HCT116 (cell line): ENCODE measurements around the gene TNFRSF25.

Experiments used
- EZH2phosphoT487 ChIP-seq: fragments of 200-600 bp; IDR thresholded peaks from 2 replicates; pipeline ENCODE4 v1.6.1; 2018; ENCODE audit warnings: antibody characterized with exemption, borderline replicate concordance
- FOSL1 ChIP-seq: IDR thresholded peaks from 2 replicates; pipeline ENCODE4 v1.6.1; 2012; ENCODE audit warnings: low read depth
- POLR2A ChIP-seq: IDR thresholded peaks from 2 replicates; pipeline ENCODE4 v1.7.0; 2011; ENCODE audit warnings: borderline replicate concordance; ENCODE audit not compliant: insufficient read depth, insufficient read length; ENCODE audit errors: extremely low read depth
- POLR2AphosphoS5 ChIP-seq: IDR thresholded peaks from 2 replicates; pipeline ENCODE4 v1.6.1; 2011; ENCODE audit warnings: mild to moderate bottlenecking, low read depth, low read length, moderate library complexity
- SIN3A ChIP-seq: IDR thresholded peaks from 2 replicates; pipeline ENCODE4 v1.6.1; 2012; ENCODE audit warnings: low read depth
- SP1 ChIP-seq: IDR thresholded peaks from 2 replicates; pipeline ENCODE4 v1.6.1; 2012; ENCODE audit warnings: low read depth
- SRF ChIP-seq: IDR thresholded peaks from 2 replicates; pipeline ENCODE4 v1.6.1; 2012; ENCODE audit warnings: low read depth
- ZNF274 ChIP-seq: fragments of 200-500 bp; sonication (Bioruptor generic); IDR thresholded peaks from 2 replicates; pipeline ENCODE4 v1.6.1; 2014; ENCODE audit warnings: mild to moderate bottlenecking, low read depth, low read length, inconsistent platforms
- TF ChIP-seq, protein P1 (sequence below), 3 experiments: fragments of 200-600 bp in 1 of 3; sonication (generic) in 1 of 3; IDR thresholded peaks in 2 of 3; conservative IDR thresholded peaks in 1 of 3; 2 replicates each; pipeline ENCODE4 v1.5.1; 2012 to 2017; ENCODE audit warnings: low read depth in 2 of 3, low read length in 2 of 3, antibody characterized with exemption in 1 of 3, borderline replicate concordance in 1 of 3, control low read depth in 1 of 3, mild to moderate bottlenecking in 1 of 3, mixed read lengths in 1 of 3, mixed run types in 1 of 3, moderate library complexity in 1 of 3; ENCODE audit not compliant: insufficient read depth in 1 of 3
- TF ChIP-seq, protein P2 (sequence below): IDR thresholded peaks from 2 replicates; pipeline ENCODE4 v1.6.1; 2012
- TF ChIP-seq, protein P3 (sequence below): IDR thresholded peaks from 2 replicates; pipeline ENCODE4 v1.6.1; 2012

DNA sequence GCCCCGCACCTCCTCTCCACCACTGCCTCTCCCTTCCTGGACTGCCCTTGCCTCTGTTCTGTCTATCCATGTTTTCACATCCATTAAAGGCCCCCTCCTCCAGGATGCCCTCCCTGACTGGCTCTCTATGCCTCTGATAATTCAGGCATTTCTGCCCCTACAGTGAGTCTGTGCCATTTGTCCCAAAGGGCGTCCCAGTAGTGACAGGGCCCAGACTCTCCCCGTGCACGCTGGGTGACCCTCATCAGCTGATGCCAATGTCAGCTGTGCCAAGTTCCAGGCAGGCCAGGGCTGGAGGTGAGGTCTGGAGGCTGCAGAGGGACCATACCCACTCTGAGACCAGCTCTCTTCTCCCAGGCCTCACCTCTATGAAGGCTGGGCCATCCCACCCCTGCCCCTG lies 28.7 kb upstream of the TNFRSF25 start:
- TF ChIP-seq ZNF274 (no peak), SRF (no peak), FOSL1 (no peak), POLR2A (no peak), POLR2AphosphoS5 (no peak), SP1 (no peak), EZH2phosphoT487 (no peak), SIN3A (no peak)
- TF ChIP-seq, protein P1, sequence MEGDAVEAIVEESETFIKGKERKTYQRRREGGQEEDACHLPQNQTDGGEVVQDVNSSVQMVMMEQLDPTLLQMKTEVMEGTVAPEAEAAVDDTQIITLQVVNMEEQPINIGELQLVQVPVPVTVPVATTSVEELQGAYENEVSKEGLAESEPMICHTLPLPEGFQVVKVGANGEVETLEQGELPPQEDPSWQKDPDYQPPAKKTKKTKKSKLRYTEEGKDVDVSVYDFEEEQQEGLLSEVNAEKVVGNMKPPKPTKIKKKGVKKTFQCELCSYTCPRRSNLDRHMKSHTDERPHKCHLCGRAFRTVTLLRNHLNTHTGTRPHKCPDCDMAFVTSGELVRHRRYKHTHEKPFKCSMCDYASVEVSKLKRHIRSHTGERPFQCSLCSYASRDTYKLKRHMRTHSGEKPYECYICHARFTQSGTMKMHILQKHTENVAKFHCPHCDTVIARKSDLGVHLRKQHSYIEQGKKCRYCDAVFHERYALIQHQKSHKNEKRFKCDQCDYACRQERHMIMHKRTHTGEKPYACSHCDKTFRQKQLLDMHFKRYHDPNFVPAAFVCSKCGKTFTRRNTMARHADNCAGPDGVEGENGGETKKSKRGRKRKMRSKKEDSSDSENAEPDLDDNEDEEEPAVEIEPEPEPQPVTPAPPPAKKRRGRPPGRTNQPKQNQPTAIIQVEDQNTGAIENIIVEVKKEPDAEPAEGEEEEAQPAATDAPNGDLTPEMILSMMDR (IDR thresholded peaks at IDR 0.05 in 2 of 3, conservative IDR thresholded peaks at IDR 0.05 in 1 of 3; ENCODE audit: borderline replicate concordance in 1 of 3, insufficient read depth in 1 of 3, low read depth in 2 of 3, low read length in 2 of 3): no peak
- TF ChIP-seq, protein P2, sequence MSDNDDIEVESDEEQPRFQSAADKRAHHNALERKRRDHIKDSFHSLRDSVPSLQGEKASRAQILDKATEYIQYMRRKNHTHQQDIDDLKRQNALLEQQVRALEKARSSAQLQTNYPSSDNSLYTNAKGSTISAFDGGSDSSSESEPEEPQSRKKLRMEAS: no peak
- TF ChIP-seq, protein P3, sequence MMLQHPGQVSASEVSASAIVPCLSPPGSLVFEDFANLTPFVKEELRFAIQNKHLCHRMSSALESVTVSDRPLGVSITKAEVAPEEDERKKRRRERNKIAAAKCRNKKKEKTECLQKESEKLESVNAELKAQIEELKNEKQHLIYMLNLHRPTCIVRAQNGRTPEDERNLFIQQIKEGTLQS: no peak
